ENCODE data around the gene C4A. TPM values are rescaled to one million over a fixed set of nuclear protein-coding genes. Genes with fewer than 3 reads are reported as not detected.
"Not testable (repeated sequence)": the region's sequence is repeated elsewhere in the genome, so short reads cannot be mapped to it uniquely, and the experiment has no call there.

The C4A gene
- total RNA-seq, 1 experiment from 2014 or later = 3.8 TPM

GRCh38 chr6:32005991-32006529, 24.2 kb downstream of the C4A start:
- H3K4me3 Mint-ChIP-seq; H3K36me3 Mint-ChIP-seq; H3K4me1 Mint-ChIP-seq; H3K9me3 Mint-ChIP-seq; CTCF ChIA-PET; H3K27ac Mint-ChIP-seq; ATAC-seq; DNase-seq (ENCODE audit: low spot score); H3K27me3 Mint-ChIP-seq (ENCODE audit: low read depth); POLR2A ChIA-PET: not testable (repeated sequence)

DNA sequence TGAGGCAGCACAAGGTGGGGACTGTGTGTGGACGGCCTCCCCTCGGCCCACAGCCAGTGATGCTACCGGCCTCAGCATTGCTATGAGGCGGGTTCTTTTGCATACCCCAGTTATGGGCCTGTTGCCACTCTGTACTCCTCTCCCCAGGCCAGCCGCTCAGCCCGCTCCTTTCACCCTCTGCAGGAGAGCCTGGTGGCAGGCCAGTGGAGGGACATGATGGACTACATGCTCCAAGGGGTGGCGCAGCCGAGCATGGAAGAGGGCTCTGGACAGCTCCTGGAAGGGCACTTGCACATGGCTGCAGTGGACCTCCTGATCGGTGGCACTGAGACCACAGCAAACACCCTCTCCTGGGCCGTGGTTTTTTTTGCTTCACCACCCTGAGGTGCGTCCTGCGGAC, 25.2 kb downstream of the C4A start:
- H3K4me3 Mint-ChIP-seq; H3K36me3 Mint-ChIP-seq; H3K27me3 Mint-ChIP-seq (ENCODE audit: low read depth); H3K9me3 Mint-ChIP-seq; DNase-seq (ENCODE audit: low spot score); POLR2A ChIA-PET; CTCF ChIA-PET; H3K4me1 Mint-ChIP-seq; H3K27ac Mint-ChIP-seq; ATAC-seq: not testable (repeated sequence)

DNA sequence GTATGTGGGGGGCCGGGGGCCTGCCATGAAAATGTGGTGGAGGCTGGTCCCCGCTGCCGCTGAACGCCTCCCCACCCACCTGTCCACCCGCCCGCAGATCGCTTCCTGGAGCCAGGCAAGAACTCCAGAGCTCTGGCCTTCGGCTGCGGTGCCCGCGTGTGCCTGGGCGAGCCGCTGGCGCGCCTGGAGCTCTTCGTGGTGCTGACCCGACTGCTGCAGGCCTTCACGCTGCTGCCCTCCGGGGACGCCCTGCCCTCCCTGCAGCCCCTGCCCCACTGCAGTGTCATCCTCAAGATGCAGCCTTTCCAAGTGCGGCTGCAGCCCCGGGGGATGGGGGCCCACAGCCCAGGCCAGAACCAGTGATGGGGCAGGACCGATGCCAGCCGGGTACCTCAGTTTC, 26.2 kb downstream of the C4A start:
- DNase-seq (ENCODE audit: low spot score); H3K9me3 Mint-ChIP-seq; H3K4me3 Mint-ChIP-seq; H3K27me3 Mint-ChIP-seq (ENCODE audit: low read depth); CTCF ChIA-PET; H3K36me3 Mint-ChIP-seq; H3K4me1 Mint-ChIP-seq; H3K27ac Mint-ChIP-seq; POLR2A ChIA-PET: not testable (repeated sequence)
- ATAC-seq = peak; percentile 25; the same call in 1 of the 2 replicates

- CTCF ChIA-PET = not testable (repeated sequence)
Observed at GRCh38 chr6:32008616-32009015, 26.8 kb downstream of the C4A start.

DNA sequence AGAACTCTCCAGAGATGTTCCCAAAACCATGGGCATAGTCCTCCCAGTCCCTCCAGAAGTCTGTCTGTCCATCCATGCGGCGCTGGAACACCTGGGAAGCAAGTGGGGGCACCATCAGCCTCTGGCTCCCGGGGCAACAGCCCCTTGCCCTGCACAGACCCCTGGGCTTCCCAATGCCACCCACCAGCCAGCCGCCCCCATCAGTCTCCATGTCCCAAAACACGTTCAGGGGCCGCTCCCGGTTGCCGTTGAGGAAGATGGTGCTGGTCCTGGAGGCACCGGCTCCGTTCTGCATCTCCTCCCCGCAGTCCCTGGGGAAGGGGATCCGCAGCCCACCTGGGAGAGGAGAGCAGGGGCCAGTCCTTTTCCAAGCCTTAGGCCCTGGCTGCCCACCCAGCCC, 27.7 kb downstream of the C4A start:
- POLR2A ChIA-PET; H3K36me3 Mint-ChIP-seq; CTCF ChIA-PET; H3K4me3 Mint-ChIP-seq; H3K27me3 Mint-ChIP-seq (ENCODE audit: low read depth); H3K27ac Mint-ChIP-seq; H3K4me1 Mint-ChIP-seq; DNase-seq (ENCODE audit: low spot score); H3K9me3 Mint-ChIP-seq; ATAC-seq: not testable (repeated sequence)

More at GRCh38 chr6:32008616-32009015, 26.8 kb downstream of the C4A start:
- H3K4me1 Mint-ChIP-seq; H3K4me3 Mint-ChIP-seq; H3K27me3 Mint-ChIP-seq (ENCODE audit: low read depth); POLR2A ChIA-PET; H3K9me3 Mint-ChIP-seq; DNase-seq (ENCODE audit: low spot score); ATAC-seq; H3K27ac Mint-ChIP-seq; H3K36me3 Mint-ChIP-seq: not testable (repeated sequence)

GRCh38 chr6:32010856-32011530, 29.1 kb downstream of the C4A start:
- POLR2A ChIA-PET; DNase-seq (ENCODE audit: low spot score); ATAC-seq; H3K27me3 Mint-ChIP-seq (ENCODE audit: low read depth); CTCF ChIA-PET; H3K9me3 Mint-ChIP-seq; H3K4me1 Mint-ChIP-seq; H3K4me3 Mint-ChIP-seq; H3K36me3 Mint-ChIP-seq; H3K27ac Mint-ChIP-seq: not testable (repeated sequence)

- CTCF ChIA-PET = not testable (repeated sequence)
Observed at GRCh38 chr6:32012941-32013617, 31.2 kb downstream of the C4A start.

GRCh38 chr6:32013738-32014137, 31.9 kb downstream of the C4A start:
- H3K4me1 Mint-ChIP-seq; H3K9me3 Mint-ChIP-seq; ATAC-seq; H3K36me3 Mint-ChIP-seq; DNase-seq (ENCODE audit: low spot score); POLR2A ChIA-PET; H3K4me3 Mint-ChIP-seq; CTCF ChIA-PET; H3K27ac Mint-ChIP-seq; H3K27me3 Mint-ChIP-seq (ENCODE audit: low read depth): not testable (repeated sequence)

More at GRCh38 chr6:32012941-32013617, 31.2 kb downstream of the C4A start:
- POLR2A ChIA-PET; H3K4me1 Mint-ChIP-seq; ATAC-seq; H3K9me3 Mint-ChIP-seq; H3K27me3 Mint-ChIP-seq (ENCODE audit: low read depth); H3K27ac Mint-ChIP-seq; DNase-seq (ENCODE audit: low spot score); H3K36me3 Mint-ChIP-seq; H3K4me3 Mint-ChIP-seq: not testable (repeated sequence)

GRCh38 chr6:32014547-32014946, 32.7 kb downstream of the C4A start, which contains the start of gene C4B:
Gene C4B, plus strand, starts transcription at chr6:32014795. Its CDS starts 51 bp downstream, at chr6:32014846.
- CTCF ChIA-PET; H3K9me3 Mint-ChIP-seq; H3K27ac Mint-ChIP-seq; H3K36me3 Mint-ChIP-seq; DNase-seq (ENCODE audit: low spot score); H3K27me3 Mint-ChIP-seq (ENCODE audit: low read depth); POLR2A ChIA-PET; H3K4me1 Mint-ChIP-seq; H3K4me3 Mint-ChIP-seq; ATAC-seq: not testable (repeated sequence)

DNA sequence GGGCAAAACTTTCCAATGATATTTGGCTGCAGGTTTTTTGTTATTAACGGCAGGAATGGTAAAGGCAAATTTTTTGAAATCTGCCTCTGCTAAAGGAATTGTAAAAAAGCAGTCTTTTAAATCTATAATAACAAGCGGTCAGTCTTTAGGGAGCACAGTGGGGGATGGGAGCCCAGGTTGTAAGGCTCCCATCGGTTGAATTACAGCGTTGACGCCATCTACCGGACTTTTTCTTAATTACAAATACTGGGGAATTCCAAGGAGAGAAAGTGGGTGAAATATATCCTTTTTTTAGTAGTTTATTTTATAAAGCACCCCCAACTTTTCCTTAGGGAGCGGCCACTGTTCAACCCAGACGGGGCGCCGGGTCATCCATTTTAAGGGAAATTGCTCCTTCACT, 40.2 kb downstream of the C4A start:
- H3K4me1 Mint-ChIP-seq; H3K9me3 Mint-ChIP-seq; DNase-seq (ENCODE audit: low spot score); H3K27me3 Mint-ChIP-seq (ENCODE audit: low read depth); CTCF ChIA-PET; POLR2A ChIA-PET; H3K27ac Mint-ChIP-seq; H3K36me3 Mint-ChIP-seq; H3K4me3 Mint-ChIP-seq: not testable (repeated sequence)
- ATAC-seq = peak; percentile 80

- H3K27ac Mint-ChIP-seq; H3K27me3 Mint-ChIP-seq (ENCODE audit: low read depth); POLR2A ChIA-PET; DNase-seq (ENCODE audit: low spot score); H3K4me1 Mint-ChIP-seq; H3K9me3 Mint-ChIP-seq; H3K36me3 Mint-ChIP-seq; H3K4me3 Mint-ChIP-seq; ATAC-seq; CTCF ChIA-PET: not testable (repeated sequence)
Observed at GRCh38 chr6:32028631-32029030, 46.8 kb downstream of the C4A start.

- H3K27ac Mint-ChIP-seq; H3K4me1 Mint-ChIP-seq; H3K9me3 Mint-ChIP-seq; ATAC-seq; POLR2A ChIA-PET; H3K36me3 Mint-ChIP-seq; DNase-seq (ENCODE audit: low spot score); H3K27me3 Mint-ChIP-seq (ENCODE audit: low read depth); CTCF ChIA-PET; H3K4me3 Mint-ChIP-seq: not testable (repeated sequence)
Observed at GRCh38 chr6:32029553-32029952, 47.7 kb downstream of the C4A start.

Data from WTC11 (cell line).